AG08395 (cell line): ENCODE measurements around the gene ABHD2.
"Not testable (repeated sequence)": the region's sequence is repeated elsewhere in the genome, so short reads cannot be mapped to it uniquely, and the experiment has no call there.

Experiments
- DNase-seq: peaks from one replicate; pipeline ENCODE4 v3.0.0; 2012; ENCODE audit warnings: mixed read lengths, low spot score

ABHD2 gene

DNA sequence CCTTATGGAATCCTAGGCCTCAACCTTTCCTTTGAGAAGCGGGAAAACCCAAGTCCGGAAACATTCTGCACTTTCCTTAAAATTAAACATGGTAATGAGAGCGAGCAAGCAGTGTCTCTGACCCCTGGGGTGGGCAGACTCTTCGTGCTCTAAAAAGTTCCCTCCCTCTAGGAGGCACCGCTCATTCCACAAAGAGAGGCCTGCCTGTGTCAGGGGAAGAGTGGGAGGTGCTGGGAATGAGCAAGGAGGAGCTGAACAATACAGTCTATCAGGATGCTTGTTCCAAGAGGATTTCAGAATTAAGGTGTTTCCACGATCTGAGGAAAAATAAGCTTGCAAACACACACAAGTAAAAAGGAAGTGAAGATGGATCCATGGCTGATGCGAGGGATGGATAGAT is 139.2 kb downstream of the ABHD2 start:
- DNase-seq: no peak

DNA sequence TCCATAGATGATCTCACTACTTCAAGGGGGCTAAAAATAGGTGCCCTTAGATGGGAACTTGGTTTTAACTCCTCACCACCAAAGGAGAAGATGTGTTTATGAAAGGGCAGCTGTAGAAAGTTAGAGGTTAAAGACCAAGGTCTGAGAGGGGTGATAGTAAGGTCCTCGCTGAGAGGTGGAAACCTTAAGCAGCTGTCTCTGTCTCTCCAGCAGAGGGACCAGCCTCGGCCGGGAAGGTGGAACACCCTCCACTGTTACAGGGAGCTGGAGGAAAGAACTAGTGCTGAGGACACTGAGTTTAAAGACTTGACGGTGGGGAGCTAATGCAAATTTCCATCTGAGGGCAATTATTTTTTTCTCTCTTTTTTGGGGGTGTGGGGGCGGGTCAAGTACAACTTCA is 142.0 kb downstream of the ABHD2 start:
- peak; percentile 29 for DNase-seq

DNA sequence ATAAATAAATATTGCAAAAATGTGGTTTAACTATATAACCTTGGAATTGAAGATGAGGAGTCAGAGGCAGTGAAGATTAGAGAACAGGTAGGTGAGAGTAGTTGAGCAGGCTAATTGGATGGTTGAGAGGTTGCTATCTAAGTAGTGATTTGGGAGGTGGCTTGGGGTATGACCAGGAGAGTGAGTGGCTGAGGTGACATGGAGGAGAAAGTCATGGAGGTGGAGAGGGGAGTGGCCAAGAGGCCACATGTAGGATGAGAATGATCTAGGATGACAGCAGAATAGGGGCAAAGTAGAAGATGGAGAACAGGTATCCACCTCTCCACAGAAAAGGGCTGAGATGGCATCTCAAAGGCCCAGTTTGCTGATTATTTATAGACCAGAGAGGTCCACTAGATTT is 143.6 kb downstream of the ABHD2 start:
- no peak for DNase-seq

DNA sequence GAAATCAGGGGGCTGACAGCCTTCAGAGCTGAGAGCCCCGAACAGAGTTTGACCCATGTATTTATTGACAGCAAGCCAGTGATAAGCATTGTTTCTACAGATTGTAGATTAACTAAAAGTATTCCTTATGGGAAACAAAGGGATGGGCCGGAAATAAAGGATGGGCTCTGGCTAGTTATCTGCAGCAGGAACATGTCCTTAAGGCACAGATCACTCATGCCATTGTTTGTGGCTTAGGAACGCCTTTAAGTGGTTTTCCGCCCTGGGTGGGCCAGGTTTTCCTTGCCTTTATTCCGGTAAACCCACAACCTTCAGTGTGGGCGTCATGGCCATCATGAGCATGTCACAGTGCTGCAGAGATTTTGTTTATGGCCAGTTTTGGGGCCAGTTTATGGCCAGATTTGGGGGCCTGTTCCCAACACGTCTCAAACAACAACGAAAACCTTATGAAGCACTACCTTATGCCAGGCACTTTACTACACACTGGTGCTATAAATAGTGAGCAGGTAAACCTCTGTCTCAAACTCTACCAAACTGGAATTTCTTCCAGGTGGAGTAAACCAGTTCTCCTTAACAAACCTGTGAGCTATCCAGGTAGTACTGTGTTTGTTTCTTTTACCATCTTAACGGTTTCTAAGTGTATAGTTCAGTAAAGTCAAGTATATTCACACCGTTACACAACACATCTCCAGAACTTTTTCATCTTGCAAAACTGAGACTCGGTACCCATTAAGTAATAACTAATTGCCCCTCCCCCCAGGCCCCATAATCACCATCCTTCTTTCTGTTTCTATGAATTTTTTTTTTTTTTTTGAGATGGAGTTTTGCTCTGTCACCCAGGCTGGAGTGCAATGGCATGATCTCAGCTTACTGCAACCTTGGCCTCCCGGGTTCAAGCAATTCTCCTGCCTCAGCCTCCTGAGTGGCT is 151.9 kb downstream of the ABHD2 start:
- DNase-seq: not testable (repeated sequence)

DNA sequence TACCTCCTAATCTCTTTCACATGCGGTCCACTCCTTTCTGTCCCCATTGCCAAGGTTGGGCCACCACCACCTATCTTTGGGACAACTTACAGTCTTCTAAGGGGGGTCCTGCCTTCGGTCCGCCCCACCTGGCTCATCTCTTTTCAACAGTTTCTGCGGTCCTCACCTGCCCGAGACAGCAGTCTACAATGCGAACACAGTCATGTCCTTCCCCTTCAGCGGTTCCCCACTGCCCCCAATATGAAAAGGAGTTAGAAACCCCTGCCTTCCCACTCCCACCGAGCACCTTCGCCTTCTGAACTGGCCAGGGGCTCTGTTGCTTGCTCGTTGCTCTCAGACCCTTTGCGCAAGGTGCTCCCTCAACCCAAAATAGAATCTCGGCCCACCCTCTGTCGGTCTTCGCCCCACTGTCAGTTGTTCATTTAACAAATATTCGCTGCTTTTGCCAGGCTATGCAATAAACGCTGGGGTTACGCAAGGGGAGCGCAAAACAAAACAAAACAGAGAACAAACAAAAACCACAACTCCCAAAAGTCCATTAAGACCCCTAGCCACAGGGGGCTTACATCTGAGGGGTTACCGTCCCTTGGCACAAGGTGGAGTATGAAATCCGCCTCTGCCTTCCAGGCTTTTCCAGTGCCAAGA is 154.9 kb downstream of the ABHD2 start:
- DNase-seq: peak; percentile 34

DNA sequence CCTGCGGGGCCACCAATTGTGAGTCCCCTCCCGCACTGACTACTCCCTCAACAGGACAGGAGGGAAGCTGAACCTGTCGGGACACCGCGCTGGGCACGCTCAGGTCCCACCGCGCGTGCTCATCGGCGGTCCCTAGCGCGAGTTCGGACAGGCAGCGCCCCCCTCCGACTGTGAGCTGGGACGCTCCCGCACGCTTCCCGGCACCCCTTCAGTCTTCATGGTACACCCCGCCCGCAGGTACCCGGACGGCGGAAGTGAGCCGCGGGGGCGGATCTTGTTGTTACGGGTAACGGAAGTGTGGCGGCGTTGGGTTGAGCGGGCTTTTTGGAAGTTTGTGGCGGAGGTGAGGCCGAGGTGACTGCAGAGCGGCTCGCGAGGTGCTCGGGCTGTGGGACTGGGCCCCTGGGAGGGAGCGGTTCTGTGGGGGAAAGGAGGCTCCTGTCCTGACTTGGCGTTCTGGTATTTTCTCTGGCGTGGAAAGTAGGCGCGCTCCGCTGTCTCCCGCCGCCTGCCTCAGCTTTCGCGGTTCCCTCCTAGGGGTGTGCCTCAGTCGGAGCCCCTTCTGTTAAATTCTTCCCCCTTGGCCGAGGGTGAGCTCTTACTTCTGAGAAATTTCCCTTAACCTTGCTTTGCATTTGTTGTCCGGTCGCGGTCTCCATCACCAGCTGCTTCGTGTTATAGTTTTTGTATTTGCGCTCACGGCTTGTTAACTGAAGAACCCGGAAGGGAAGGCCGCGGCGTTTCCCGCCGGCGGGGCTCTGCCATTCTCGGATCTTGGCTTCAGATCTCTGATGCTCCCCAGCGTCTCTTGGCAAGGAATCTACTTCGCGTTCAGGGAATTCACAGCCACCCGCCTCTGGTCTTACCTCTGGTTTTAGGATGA is 155.7 kb downstream of the ABHD2 start, which contains the start of gene FANCI:
Gene FANCI (plus strand): TSS at position 289 of the 883 bp plus-strand sequence. CDS start 3,669 bp downstream, outside the sequence.
- peak; percentile 96 for DNase-seq

DNA sequence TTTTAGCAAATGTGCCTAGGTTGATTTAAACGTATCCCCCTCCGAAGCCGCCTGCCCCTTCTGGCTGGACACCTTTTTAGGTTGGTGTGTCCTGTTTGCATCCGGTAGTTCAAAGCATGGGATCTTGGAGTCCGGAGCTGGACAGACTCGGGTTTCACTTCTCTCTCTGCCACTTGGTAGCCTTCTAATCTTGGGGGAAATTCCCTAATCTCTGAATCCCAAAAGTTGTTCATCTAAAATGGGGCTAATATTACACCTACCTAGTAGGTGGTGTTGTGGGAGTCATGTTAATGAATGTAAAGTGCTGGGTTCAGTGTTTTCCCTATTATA is 156.3 kb downstream of the ABHD2 start:
- peak; percentile 29 for DNase-seq

DNA sequence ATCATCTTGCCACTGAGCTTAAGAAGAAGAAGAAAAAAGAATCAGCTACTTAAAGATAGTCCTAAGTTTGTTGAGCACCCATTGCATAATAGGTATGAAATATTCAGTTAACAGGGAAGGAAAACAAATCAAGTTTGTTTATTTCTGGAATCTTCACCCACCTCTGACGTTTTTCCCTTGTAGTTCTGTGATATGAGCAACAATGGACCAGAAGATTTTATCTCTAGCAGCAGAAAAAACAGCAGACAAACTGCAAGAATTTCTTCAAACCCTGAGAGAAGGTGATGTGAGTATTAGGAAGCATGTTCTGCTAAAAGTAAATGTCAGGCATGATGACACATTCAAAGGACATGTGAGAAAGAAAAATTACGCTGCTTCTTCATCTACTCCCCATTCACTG is 159.2 kb downstream of the ABHD2 start:
- DNase-seq: no peak

DNA sequence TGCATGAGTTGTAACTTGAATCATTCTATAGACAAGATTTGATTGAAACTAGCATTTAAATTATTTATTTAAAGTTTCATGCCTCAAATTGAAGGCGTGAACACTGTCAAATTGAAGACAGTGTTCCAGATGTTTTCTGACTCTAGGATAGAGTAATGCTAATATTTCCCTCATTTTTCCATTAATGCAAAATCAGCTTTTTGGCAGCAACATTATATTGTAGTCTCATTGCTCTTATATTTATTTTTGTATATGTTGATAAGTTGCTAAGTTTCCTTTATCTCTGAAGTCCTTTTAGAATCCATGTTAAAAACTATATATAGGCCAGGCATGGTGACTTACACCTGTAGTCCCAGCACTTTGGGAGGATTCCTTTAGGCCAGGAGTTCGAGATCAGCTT is 160.3 kb downstream of the ABHD2 start:
- DNase-seq: no peak

DNA sequence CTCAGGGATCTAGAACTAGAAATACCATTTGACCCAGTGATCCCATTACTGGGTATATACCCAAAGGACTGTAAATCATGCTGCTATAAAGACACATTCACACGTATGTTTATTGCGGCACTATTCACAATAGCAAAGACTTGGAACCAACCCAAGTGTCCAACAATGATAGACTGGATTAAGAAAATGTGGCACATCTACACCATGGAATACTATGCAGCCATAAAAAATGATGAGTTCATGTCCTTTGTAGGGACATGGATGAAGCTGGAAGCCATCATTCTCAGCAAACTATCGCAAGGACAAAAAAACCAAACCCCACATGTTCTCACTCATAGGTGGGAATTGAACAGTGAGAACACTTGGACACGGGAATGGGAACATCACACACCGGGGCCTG is 161.9 kb downstream of the ABHD2 start:
- DNase-seq: not testable (repeated sequence)
